Activated CD8-positive, alpha-beta memory T cell treated with anti-CD3 and anti-CD28 coated beads for 24 hours (primary cell): ENCODE measurements around the gene HOXD3.

ENCODE experiments used
- DNase-seq: peaks from one replicate; pipeline ENCODE4 v3.0.0-alpha.2; 2020

HOXD3 gene

GRCh38 chr2:176135035-176135440 lies 22.1 kb upstream of the HOXD3 start:
- no peak for DNase-seq

GRCh38 chr2:176136374-176137251 lies 20.5 kb upstream of the HOXD3 start:
- no peak for DNase-seq

GRCh38 chr2:176137252-176137580 lies 19.9 kb upstream of the HOXD3 start:
- DNase-seq = no peak

- no peak for DNase-seq
Measured at GRCh38 chr2:176137906-176138305, 19.2 kb upstream of the HOXD3 start.

DNA sequence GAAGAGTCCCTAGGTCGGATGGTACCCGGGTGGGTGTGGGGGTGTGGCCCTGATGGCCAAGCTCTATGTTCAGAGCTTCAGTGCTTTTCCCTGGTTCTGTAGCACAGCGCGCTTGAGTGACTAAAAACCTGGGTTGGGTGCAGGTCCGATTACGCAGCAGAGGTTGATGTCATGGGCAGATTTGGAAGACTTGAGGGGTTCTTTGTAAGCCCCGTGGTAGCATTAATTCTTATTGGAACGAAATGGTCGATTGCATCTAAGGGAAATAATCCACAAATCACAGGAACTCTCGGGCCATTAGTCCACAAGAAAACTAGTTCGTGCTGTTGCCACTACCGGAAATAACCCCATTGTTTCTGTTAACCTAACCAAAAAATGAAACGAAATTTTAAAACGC lies 18.6 kb upstream of the HOXD3 start:
- no peak for DNase-seq

DNA sequence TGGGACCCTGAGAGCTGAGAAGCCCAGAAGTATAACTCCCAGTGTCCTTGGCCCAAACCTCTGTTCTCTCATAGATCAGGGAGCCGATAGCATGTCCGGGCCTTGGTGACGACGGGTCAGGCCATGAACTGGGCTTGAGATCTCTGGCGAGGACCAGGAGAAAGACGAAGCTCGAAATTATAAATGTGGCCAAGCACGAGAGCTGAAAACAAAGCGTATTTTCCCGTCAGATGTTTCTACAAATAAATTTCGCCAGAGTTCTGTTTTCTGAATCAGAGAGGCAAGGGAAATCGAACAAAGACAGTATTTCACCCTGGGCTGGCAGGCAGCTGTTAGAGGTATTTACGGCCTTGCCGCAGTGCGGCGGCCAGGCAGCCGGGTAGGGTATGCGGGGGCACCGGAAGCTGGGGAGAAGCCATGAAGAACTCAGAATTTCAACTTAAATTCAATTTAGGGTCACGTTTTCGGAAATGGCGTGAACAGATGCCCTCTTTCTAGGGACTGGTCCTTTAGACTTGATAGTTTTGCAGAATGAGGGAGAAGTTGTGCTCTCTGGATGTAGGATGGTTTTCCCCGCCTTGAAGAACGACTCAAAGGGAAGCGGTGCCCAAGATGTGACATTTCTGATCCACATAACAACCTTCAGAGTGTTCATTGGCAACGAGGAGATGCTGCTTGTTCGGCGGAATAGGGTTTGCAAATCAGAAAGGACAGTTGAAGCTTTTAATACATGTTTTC lies 18.0 kb upstream of the HOXD3 start:
- no peak for DNase-seq

- DNase-seq = no peak
Measured at GRCh38 chr2:176139661-176140512, 17.2 kb upstream of the HOXD3 start.

GRCh38 chr2:176140513-176141317 lies 16.4 kb upstream of the HOXD3 start:
- DNase-seq = peak; percentile 89

DNA sequence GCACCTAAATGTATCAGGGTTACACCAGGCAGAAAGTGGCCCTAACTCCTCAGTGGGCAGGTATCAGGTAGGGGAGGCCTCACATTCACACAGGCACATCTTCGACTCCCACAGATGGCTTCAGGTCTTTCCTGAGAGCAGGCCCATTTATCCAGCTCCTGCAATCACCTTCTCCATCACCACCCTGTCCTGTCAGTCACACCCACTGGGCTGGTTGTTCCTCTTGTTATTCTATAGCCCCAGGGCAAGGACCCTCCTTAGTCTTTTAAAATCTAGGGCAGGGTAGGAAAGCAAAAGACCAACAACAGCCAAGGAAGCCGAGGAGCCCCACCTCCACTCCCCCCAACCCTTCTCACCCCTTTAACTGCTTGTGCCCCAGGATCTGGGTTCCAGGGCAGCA lies 14.8 kb upstream of the HOXD3 start:
- DNase-seq = peak; percentile 43

DNA sequence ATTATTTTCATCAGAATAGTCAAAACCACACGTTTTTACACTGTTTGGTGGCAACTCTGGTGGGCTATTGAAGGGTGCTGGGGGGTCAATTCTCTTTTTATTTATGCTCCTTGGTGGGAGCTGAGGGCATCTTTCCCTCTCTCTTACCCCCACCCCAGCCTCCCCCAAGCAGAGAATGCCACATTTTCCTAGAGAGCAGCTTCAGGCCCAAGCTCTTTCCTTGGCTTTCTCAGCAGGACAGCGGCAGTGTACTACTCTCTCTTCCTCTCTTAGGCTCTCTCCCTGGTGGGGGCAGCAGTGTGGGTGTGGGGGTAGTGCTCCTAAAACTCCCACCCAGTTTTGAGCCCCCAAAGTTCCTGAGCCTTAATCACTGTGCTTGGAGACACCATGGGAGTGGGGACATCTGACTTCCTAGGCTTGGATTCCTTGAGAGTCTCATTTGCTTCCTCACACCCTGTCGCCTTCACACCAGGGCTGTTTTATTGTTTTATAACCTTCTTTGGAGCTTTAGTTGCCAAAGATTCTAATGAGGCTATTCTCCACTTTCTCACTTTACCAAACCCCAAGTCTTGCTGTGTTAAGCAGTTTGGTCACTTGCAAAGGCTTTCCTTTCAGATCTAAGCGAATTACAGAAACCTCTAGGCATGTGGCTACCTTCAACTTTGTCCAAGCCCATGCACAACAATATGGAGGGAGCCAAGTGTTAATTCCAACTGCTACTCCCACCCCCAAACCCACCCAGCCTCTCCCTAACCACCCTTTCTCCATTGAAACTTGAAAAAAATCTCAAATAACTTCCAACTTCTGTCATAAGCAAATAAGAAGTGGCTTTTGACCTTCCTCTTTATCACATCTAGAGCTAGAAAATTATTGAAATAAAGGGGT lies 11.8 kb upstream of the HOXD3 start:
- DNase-seq = no peak

- no peak for DNase-seq
Measured at GRCh38 chr2:176146101-176146500, 11.0 kb upstream of the HOXD3 start.

GRCh38 chr2:176146645-176147044 lies 10.5 kb upstream of the HOXD3 start:
- no peak for DNase-seq

DNA sequence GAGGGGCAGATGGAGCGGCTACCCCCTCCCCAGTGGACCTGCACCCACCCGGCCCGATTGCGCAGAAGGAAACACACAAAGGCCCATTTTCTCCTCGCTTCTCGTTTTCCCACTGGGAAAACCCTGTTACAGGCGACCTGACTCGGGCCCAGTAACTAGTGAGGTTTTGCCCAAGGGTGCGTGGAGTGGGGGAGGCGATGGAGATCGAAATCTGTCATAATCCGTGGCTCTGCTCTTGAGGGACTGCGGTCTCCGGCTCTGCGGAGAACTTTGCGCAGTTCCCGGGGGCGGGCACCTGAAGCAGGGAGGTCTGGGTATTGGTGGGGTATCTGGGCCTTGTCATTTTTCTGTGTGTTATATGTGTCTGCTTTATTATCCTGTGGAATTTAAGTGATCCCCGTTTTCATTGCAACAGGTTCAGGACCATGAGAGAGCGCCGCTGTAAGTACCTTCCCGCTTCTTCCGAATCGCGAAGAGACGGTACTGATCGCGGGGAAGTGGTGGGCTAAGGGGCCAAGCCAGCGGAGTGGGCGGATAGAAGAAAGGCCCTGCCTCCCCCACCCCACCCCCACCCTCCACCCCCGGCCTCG lies 9.8 kb upstream of the HOXD3 start:
- DNase-seq = peak; percentile 46

- peak; percentile 50 for DNase-seq
Measured at GRCh38 chr2:176147800-176148496, 9.2 kb upstream of the HOXD3 start.

DNA sequence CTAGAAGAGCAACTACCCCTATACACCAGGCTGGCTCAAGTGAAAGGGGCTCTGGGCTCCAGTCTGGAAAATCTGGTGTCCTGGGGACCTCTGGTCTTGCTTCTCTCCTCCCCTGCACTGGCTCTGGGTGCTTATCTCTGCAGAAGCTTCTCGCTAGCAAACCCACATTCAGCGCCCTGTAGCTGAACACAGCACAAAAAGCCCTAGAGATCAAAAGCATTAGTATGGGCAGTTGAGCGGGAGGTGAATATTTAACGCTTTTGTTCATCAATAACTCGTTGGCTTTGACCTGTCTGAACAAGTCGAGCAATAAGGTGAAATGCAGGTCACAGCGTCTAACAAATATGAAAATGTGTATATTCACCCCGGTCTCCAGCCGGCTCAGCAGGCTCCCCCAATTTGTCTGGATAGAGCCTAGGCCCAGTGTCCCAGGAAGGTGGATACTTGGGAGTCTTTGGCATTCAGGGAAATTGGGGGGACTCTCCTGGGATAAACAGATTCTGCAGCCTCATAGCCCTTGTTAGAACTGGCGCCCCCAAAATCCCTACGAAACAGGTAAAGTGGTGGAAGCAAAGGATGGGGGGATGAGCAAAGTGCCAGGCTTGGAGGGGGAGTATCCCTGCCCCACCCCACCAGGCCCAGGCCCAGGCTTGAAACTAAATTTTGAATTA lies 8.2 kb upstream of the HOXD3 start:
- DNase-seq = no peak

- no peak for DNase-seq
Measured at GRCh38 chr2:176149481-176149938, 7.6 kb upstream of the HOXD3 start.

- DNase-seq = no peak
Measured at GRCh38 chr2:176149939-176150583, 7.0 kb upstream of the HOXD3 start.

DNA sequence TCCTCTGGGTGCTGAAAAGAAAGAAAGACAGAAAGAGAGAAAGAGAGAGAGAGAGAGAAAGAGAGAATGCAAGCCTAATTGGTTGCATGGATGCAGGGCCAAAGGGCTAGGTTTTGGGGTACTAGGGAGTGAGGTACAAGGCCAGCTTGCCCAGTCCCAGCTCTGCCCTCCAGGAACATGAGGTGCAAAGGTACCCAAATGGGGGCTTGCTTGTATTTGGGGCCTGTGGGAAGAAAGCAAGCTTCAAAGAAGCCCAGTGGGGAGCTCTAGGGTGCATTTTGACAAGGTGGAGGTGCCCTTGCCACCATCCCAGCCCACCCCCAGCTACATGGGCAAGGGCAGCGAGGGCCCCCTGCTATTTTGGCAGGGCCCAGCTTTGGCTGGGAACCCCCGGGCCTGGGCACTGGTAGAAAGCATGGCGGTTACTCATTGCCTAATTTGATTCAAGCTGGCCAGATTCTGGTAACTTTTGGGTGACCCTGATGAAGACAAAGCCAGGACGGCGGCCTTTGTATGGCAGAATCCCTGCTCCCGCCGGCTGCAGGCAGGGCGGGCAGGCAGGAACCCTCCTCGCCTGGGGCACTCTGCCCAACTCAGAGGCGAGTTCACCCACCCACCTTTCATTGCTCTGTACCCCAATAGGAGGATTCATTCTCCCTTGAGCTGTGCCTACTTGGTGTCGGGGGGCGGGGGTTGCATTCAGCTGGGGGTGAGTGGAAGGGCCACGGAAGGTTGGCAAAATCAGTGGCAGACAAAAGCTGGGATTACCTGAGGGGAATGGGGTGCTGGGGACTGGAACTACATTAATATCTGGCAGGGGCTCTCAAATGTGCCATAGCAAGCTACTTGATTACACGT lies 6.3 kb upstream of the HOXD3 start:
- DNase-seq = no peak
